Activated naive CD8-positive, alpha-beta T cell (primary cell): ENCODE results near the gene FNBP1.
A peak's percentile ranks its signal among the peaks of the same experiment; 100 is the strongest.

ENCODE experiments used
- H3K27ac Mint-ChIP-seq: one replicate; pipeline ENCODE4 v1.8.0; 2021; ENCODE audit warnings: mixed read lengths
- H3K27me3 Mint-ChIP-seq: one replicate; pipeline ENCODE4 v1.8.0; 2021; ENCODE audit warnings: mixed read lengths
- H3K36me3 Mint-ChIP-seq: one replicate; pipeline ENCODE4 v1.8.0; 2021; ENCODE audit warnings: mixed read lengths
- H3K4me1 Mint-ChIP-seq: one replicate; pipeline ENCODE4 v1.8.0; 2021; ENCODE audit warnings: low read depth, mixed read lengths
- H3K4me3 Mint-ChIP-seq: one replicate; pipeline ENCODE4 v1.8.0; 2021; ENCODE audit warnings: mild to moderate bottlenecking, mixed read lengths
- H3K9me3 Mint-ChIP-seq: one replicate; pipeline ENCODE4 v1.8.0; 2021; ENCODE audit warnings: low read depth, mixed read lengths

FNBP1 gene

GRCh38 chr9:129861447-129861827, 181.6 kb downstream of the FNBP1 start:
- peak overlapping the region; percentile 17 for H3K27ac Mint-ChIP-seq
- no peaks in the 10 kb centered on the region for H3K9me3 Mint-ChIP-seq
- no peaks in the 10 kb centered on the region for H3K27me3 Mint-ChIP-seq
- peaks cover 63% of the 10 kb centered on the region for H3K4me1 Mint-ChIP-seq
- H3K4me3 Mint-ChIP-seq, result no peak overlapping the region
- H3K36me3 Mint-ChIP-seq, result peaks cover 12% of the 10 kb centered on the region

- H3K27me3 Mint-ChIP-seq, result no peaks in the 10 kb centered on the region
- no peaks in the 10 kb centered on the region for H3K9me3 Mint-ChIP-seq
- H3K27ac Mint-ChIP-seq, result peak overlapping the region; percentile 84
- peaks cover 61% of the 10 kb centered on the region for H3K4me1 Mint-ChIP-seq
- H3K4me3 Mint-ChIP-seq, result peak overlapping the region; percentile 54
- peaks cover 10% of the 10 kb centered on the region for H3K36me3 Mint-ChIP-seq
Measured at GRCh38 chr9:129860653-129861446, 182.1 kb downstream of the FNBP1 start.

- H3K9me3 Mint-ChIP-seq, result no peaks in the 10 kb centered on the region
- H3K36me3 Mint-ChIP-seq, result peaks cover 9% of the 10 kb centered on the region
- peak overlapping the region; percentile 46 for H3K27ac Mint-ChIP-seq
- H3K4me1 Mint-ChIP-seq, result peaks cover 67% of the 10 kb centered on the region
- H3K27me3 Mint-ChIP-seq, result no peaks in the 10 kb centered on the region
- H3K4me3 Mint-ChIP-seq, result no peak overlapping the region
Measured at GRCh38 chr9:129858167-129858962, 184.6 kb downstream of the FNBP1 start.

GRCh38 chr9:129857207-129857606, 185.8 kb downstream of the FNBP1 start:
- Mint-ChIP-seq H3K9me3 (no peaks in the 10 kb centered on the region), H3K36me3 (peaks cover 8% of the 10 kb centered on the region), H3K4me1 (peaks cover 62% of the 10 kb centered on the region), H3K4me3 (no peak overlapping the region), H3K27ac (peak overlapping the region; percentile 54), H3K27me3 (no peaks in the 10 kb centered on the region)

- Mint-ChIP-seq H3K27me3 (no peaks in the 10 kb centered on the region), H3K27ac (peak overlapping the region; percentile 22), H3K4me1 (peaks cover 61% of the 10 kb centered on the region), H3K36me3 (peaks cover 16% of the 10 kb centered on the region), H3K4me3 (peak overlapping the region; percentile 33), H3K9me3 (no peaks in the 10 kb centered on the region)
Measured at GRCh38 chr9:129854588-129855110, 188.3 kb downstream of the FNBP1 start.

- Mint-ChIP-seq H3K9me3 (no peaks in the 10 kb centered on the region), H3K4me1 (peaks cover 64% of the 10 kb centered on the region), H3K36me3 (peaks cover 16% of the 10 kb centered on the region), H3K27ac (no peak overlapping the region), H3K27me3 (no peaks in the 10 kb centered on the region), H3K4me3 (peak overlapping the region; percentile 17)
Measured at GRCh38 chr9:129853614-129854013, 189.4 kb downstream of the FNBP1 start.

GRCh38 chr9:129852579-129852978, 190.4 kb downstream of the FNBP1 start:
- H3K36me3 Mint-ChIP-seq, result peaks cover 16% of the 10 kb centered on the region
- H3K4me1 Mint-ChIP-seq, result peaks cover 67% of the 10 kb centered on the region
- no peak overlapping the region for H3K4me3 Mint-ChIP-seq
- no peaks in the 10 kb centered on the region for H3K27me3 Mint-ChIP-seq
- no peaks in the 10 kb centered on the region for H3K9me3 Mint-ChIP-seq
- H3K27ac Mint-ChIP-seq, result no peak overlapping the region

- peak overlapping the region; percentile 54 for H3K27ac Mint-ChIP-seq
- peaks cover 16% of the 10 kb centered on the region for H3K36me3 Mint-ChIP-seq
- peaks cover 65% of the 10 kb centered on the region for H3K4me1 Mint-ChIP-seq
- no peak overlapping the region for H3K4me3 Mint-ChIP-seq
- H3K9me3 Mint-ChIP-seq, result no peaks in the 10 kb centered on the region
- no peaks in the 10 kb centered on the region for H3K27me3 Mint-ChIP-seq
Measured at GRCh38 chr9:129851821-129852220, 191.2 kb downstream of the FNBP1 start.

- Mint-ChIP-seq H3K27ac (peak overlapping the region; percentile 54), H3K9me3 (no peaks in the 10 kb centered on the region), H3K4me3 (no peak overlapping the region), H3K4me1 (peaks cover 59% of the 10 kb centered on the region), H3K27me3 (no peaks in the 10 kb centered on the region), H3K36me3 (peaks cover 16% of the 10 kb centered on the region)
Measured at GRCh38 chr9:129850821-129851550, 192.0 kb downstream of the FNBP1 start.

- no peak overlapping the region for H3K4me3 Mint-ChIP-seq
- no peaks in the 10 kb centered on the region for H3K27me3 Mint-ChIP-seq
- no peaks in the 10 kb centered on the region for H3K9me3 Mint-ChIP-seq
- H3K4me1 Mint-ChIP-seq, result peaks cover 54% of the 10 kb centered on the region
- peaks cover 14% of the 10 kb centered on the region for H3K36me3 Mint-ChIP-seq
- peak overlapping the region; percentile 76 for H3K27ac Mint-ChIP-seq
Measured at GRCh38 chr9:129849901-129850300, 193.1 kb downstream of the FNBP1 start.

GRCh38 chr9:129848712-129849441, 194.1 kb downstream of the FNBP1 start:
- no peak overlapping the region for H3K4me3 Mint-ChIP-seq
- no peaks in the 10 kb centered on the region for H3K9me3 Mint-ChIP-seq
- H3K27me3 Mint-ChIP-seq, result no peaks in the 10 kb centered on the region
- peaks cover 14% of the 10 kb centered on the region for H3K36me3 Mint-ChIP-seq
- H3K4me1 Mint-ChIP-seq, result peaks cover 44% of the 10 kb centered on the region
- H3K27ac Mint-ChIP-seq, result peak overlapping the region; percentile 5

- Mint-ChIP-seq H3K9me3 (no peaks in the 10 kb centered on the region), H3K4me1 (peaks cover 43% of the 10 kb centered on the region), H3K4me3 (no peak overlapping the region), H3K27ac (peak overlapping the region; percentile 8), H3K36me3 (peaks cover 7% of the 10 kb centered on the region), H3K27me3 (no peaks in the 10 kb centered on the region)
Measured at GRCh38 chr9:129845373-129845772, 197.6 kb downstream of the FNBP1 start.

- H3K4me3 Mint-ChIP-seq, result peak overlapping the region; percentile 10
- no peaks in the 10 kb centered on the region for H3K36me3 Mint-ChIP-seq
- H3K27me3 Mint-ChIP-seq, result no peaks in the 10 kb centered on the region
- no peaks in the 10 kb centered on the region for H3K9me3 Mint-ChIP-seq
- H3K4me1 Mint-ChIP-seq, result peaks cover 62% of the 10 kb centered on the region
- H3K27ac Mint-ChIP-seq, result peak overlapping the region; percentile 83
Measured at GRCh38 chr9:129841071-129841470, 201.9 kb downstream of the FNBP1 start.

GRCh38 chr9:129840034-129840433, 203.0 kb downstream of the FNBP1 start:
- Mint-ChIP-seq H3K4me3 (peak overlapping the region; percentile 42), H3K36me3 (no peaks in the 10 kb centered on the region), H3K27ac (peak overlapping the region; percentile 78), H3K4me1 (peaks cover 57% of the 10 kb centered on the region), H3K27me3 (no peaks in the 10 kb centered on the region), H3K9me3 (no peaks in the 10 kb centered on the region)
